ENCODE data around the gene FAM20B. TPM values are rescaled to one million over a fixed set of nuclear protein-coding genes. Genes with fewer than 3 reads are reported as not detected.
A peak's percentile ranks its signal among the peaks of the same experiment; 100 is the strongest.

FAM20B gene
- total and polyA plus RNA-seq, 2 experiments from 2014 or later: 5.3 to 22.5 TPM

GRCh38 chr1:179082999-179083335, 57.3 kb downstream of the FAM20B start (continued):
- TF ChIP-seq CTCF (conservative IDR thresholded peaks at IDR 0.05; ENCODE audit: low read depth in 2 of 2): no peak
- TF ChIP-seq STAT1 (IDR thresholded peaks at IDR 0.05; ENCODE audit: unreplicated experiment): no peak
- TF ChIP-seq POLR2AphosphoS5 (IDR thresholded peaks at IDR 0.05; ENCODE audit: low read depth): no peak
- TF ChIP-seq ZNF462 (CRISPR knock-in tag; IDR thresholded peaks at IDR 0.05): no peak
- no peak for TF ChIP-seq ETS1 (IDR thresholded peaks at IDR 0.05)

GRCh38 chr1:179083533-179083932, 57.8 kb downstream of the FAM20B start:
- H3K36me3 Mint-ChIP-seq (ENCODE audit: low read depth): peaks cover 23% of the 10 kb centered on the region

More at GRCh38 chr1:179083533-179083932, 57.8 kb downstream of the FAM20B start:
- H3K27me3 Mint-ChIP-seq (ENCODE audit: insufficient read depth, low read depth, poor library complexity): peaks cover 12% of the 10 kb centered on the region
- Histone ChIP-seq H3F3A (replicated peaks; ENCODE audit: low read depth) (peaks cover 7% of the 10 kb centered on the region; the same call in 1 of the 2 replicates), H3K9me2 (ENCODE audit: insufficient read depth) (no peaks in the 10 kb centered on the region), H4K20me1 (replicated peaks; ENCODE audit: insufficient read depth) (no peaks in the 10 kb centered on the region), H3K4me3 (peak overlapping the region; percentile 79), H3K4me2 (no peak overlapping the region), H3K27ac (ENCODE audit: low read depth) (no peak overlapping the region), H3K27me3 (ENCODE audit: insufficient read depth) (0 out of 2 replicates have a peak, but pooled peaks cover 4% of the 10 kb centered on the region), H2AFZ (no peak overlapping the region), H3K79me2 (replicated peaks; ENCODE audit: insufficient read depth) (peaks cover 14% of the 10 kb centered on the region; the same call in 1 of the 2 replicates), H3K4me1 (ENCODE audit: insufficient read depth) (peaks cover 16% of the 10 kb centered on the region), H3K36me3 (ENCODE audit: insufficient read depth) (no peaks in the 10 kb centered on the region; the same call in 1 of the 2 replicates)
- DNase-seq (ENCODE audit: low spot score) (no peak), ATAC-seq (no peak)
- H3K4me1 Mint-ChIP-seq: peaks cover 29% of the 10 kb centered on the region
- H3K9me3 Mint-ChIP-seq: no peaks in the 10 kb centered on the region; the same call in 2 of the 3 replicates
- H3K27ac Mint-ChIP-seq: no peak overlapping the region
- peak overlapping the region; percentile 52 for H3K4me3 Mint-ChIP-seq
- TF ChIP-seq EZH2 (IDR thresholded peaks at IDR 0.05; ENCODE audit: low read depth, unreplicated experiment) (no peak), NANOG (IDR thresholded peaks at IDR 0.05; ENCODE audit: borderline replicate concordance) (no peak), CTCF (conservative IDR thresholded peaks at IDR 0.05; ENCODE audit: low read depth in 2 of 2) (no peak)

Measured in GM23338 (cell line).